ENCODE data around the gene SURF6. TPM values are rescaled to one million over a fixed set of nuclear protein-coding genes. Genes with fewer than 3 reads are reported as not detected.

SURF6 gene
- total RNA-seq, 1 experiment from 2014 or later: 56.3 TPM

DNA sequence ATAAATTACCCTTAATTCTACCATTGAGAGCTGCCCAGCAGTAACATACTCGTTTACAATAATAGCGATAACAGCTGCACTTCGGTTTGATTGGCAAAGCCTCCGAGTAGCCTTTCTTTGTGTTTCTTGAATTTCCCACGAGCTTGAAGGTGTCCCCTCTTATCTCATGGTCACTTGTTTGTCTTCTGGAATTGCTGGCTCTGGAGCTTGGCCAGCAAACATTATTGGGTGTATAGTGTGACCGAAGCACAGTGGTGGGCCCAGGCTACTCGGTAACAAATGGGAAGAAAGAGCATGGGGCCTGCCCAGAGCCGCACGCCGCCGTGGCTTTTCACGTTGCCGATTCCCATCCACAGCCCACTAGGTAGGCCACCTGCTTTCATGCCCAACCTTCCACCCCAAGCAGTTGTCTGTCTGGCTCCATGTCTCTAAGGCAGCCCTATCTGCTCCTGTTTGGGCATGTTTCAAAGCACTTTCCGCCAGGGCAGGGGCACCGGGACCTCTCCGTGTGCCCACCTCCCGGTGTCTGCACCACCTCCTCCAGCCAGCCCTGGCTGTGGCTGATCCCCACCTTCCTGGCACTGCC lies 48.8 kb upstream of the SURF6 start:
- Histone ChIP-seq H2AFZ (ENCODE audit: low read length) (no peak overlapping the region), H3K79me1 (ENCODE audit: insufficient read depth, low read depth, low read length, poor library complexity, severe bottlenecking) (no peaks in the 10 kb centered on the region), H2AK5ac (ENCODE audit: insufficient read length, low read length) (no peak overlapping the region), H4K91ac (ENCODE audit: insufficient read length, low read depth, low read length) (no peak overlapping the region), H3K4me2 (ENCODE audit: insufficient read depth, insufficient read length, low read length) (no peak overlapping the region), H3K9me3 (ENCODE audit: control insufficient read depth, low read depth, low read length) (no peaks in the 10 kb centered on the region), H3K23ac (ENCODE audit: insufficient read length, low read depth, low read length) (no peak overlapping the region), H3K18ac (ENCODE audit: insufficient read length, low read depth, low read length) (no peak overlapping the region), H2BK20ac (ENCODE audit: low read depth, low read length, poor library complexity, severe bottlenecking) (no peak overlapping the region), H2BK120ac (ENCODE audit: low read depth, low read length, poor library complexity, severe bottlenecking) (no peak overlapping the region), H3K9ac (ENCODE audit: extremely low read depth, insufficient read length, low read length) (no peak overlapping the region), H3T11ph (ENCODE audit: low read length) (no peak overlapping the region), H3K27me3 (ENCODE audit: insufficient read depth, low read length) (no peaks in the 10 kb centered on the region), H3K23me2 (ENCODE audit: insufficient read length, low read depth, low read length, poor library complexity, severe bottlenecking) (no peaks in the 10 kb centered on the region), H3K4me1 (ENCODE audit: insufficient read depth, low read length) (no peaks in the 10 kb centered on the region), H3K14ac (ENCODE audit: insufficient read depth, low read length) (no peak overlapping the region; the same call in 1 of the 2 replicates), H4K8ac (replicated peaks; ENCODE audit: insufficient read length, low read depth, low read length) (no peak overlapping the region), H2BK5ac (ENCODE audit: insufficient read length, low read length) (no peak overlapping the region), H2BK15ac (ENCODE audit: low read depth, low read length) (no peak overlapping the region), H4K5ac (ENCODE audit: insufficient read length, low read depth, low read length) (no peak overlapping the region), H3K79me2 (ENCODE audit: insufficient read depth, low read length) (no peaks in the 10 kb centered on the region), H3K4ac (ENCODE audit: low read depth, low read length) (no peak overlapping the region), H3K56ac (ENCODE audit: insufficient read length, low read depth, low read length) (no peak overlapping the region), H2BK12ac (ENCODE audit: insufficient read length, low read depth, low read length) (no peak overlapping the region), H4K20me1 (ENCODE audit: control insufficient read depth, insufficient read depth, insufficient read length) (peaks cover 3% of the 10 kb centered on the region), H3K27ac (ENCODE audit: insufficient read length, low read depth, low read length) (no peak overlapping the region)
- H3K9me3 Mint-ChIP-seq: peaks cover 2 to 3% of the 10 kb centered on the region in 2 experiments; a peak in 4 of 5 replicates
- WGBS (ENCODE audit: extremely low coverage, insufficient read length, low lambda C conversion rate): no CpG with 5 or more reads among the region's 17 CpGs
- TF ChIP-seq, protein P1, sequence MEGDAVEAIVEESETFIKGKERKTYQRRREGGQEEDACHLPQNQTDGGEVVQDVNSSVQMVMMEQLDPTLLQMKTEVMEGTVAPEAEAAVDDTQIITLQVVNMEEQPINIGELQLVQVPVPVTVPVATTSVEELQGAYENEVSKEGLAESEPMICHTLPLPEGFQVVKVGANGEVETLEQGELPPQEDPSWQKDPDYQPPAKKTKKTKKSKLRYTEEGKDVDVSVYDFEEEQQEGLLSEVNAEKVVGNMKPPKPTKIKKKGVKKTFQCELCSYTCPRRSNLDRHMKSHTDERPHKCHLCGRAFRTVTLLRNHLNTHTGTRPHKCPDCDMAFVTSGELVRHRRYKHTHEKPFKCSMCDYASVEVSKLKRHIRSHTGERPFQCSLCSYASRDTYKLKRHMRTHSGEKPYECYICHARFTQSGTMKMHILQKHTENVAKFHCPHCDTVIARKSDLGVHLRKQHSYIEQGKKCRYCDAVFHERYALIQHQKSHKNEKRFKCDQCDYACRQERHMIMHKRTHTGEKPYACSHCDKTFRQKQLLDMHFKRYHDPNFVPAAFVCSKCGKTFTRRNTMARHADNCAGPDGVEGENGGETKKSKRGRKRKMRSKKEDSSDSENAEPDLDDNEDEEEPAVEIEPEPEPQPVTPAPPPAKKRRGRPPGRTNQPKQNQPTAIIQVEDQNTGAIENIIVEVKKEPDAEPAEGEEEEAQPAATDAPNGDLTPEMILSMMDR (conservative IDR thresholded peaks at IDR 0.05): no peak
- DNase-seq: no peak
- no peak overlapping the region for H3K4me3 Mint-ChIP-seq
- no peaks in the 10 kb centered on the region for H3K36me3 Mint-ChIP-seq (ENCODE audit: insufficient read depth in 1 of 3, low read depth in 3 of 3)
- H3K27ac Mint-ChIP-seq: no peak overlapping the region
- H3K4me1 Mint-ChIP-seq: no peaks in the 10 kb centered on the region
- peaks cover 14% of the 10 kb centered on the region for H3K27me3 Mint-ChIP-seq (ENCODE audit: low read depth)

Measured in H9 (cell line).